ENCODE measurements around the gene ZCCHC17.

GRCh38 chr1:31310198-31310597, 13.4 kb downstream of the ZCCHC17 start:
- no peak for TF ChIP-seq CTCF (conservative IDR thresholded peaks at IDR 0.05; ENCODE audit: low read length)
- TF ChIP-seq EZH2phosphoT487 (IDR thresholded peaks at IDR 0.05; ENCODE audit: borderline replicate concordance, low read depth, low read length), result no peak

Measured in OCI-LY7 (cell line).